GM23338 (cell line): ENCODE measurements around the gene MYT1. TPM values are rescaled to one million over a fixed set of nuclear protein-coding genes. Genes with fewer than 3 reads are reported as not detected.

Experiments
- ATAC-seq: fragments of 200-7000 bp; cut with Tn5 transposase; 3 replicates; pipeline ENCODE4 v1.9.1; 2020
- DNase-seq: peaks from one replicate; pipeline ENCODE4 v3.0.0-alpha.2; 2015; ENCODE audit warnings: low spot score
- H2AFZ ChIP-seq: fragments of 200-600 bp; sonication (generic); 2 replicates; pipeline ENCODE4 v1.8.0; 2016; ENCODE audit warnings: antibody characterized with exemption, mild to moderate bottlenecking, moderate library complexity
- H3F3A ChIP-seq: fragments of 200-600 bp; sonication (generic); replicated peaks from 2 replicates; pipeline ENCODE4 v1.8.0; 2017; ENCODE audit warnings: antibody characterized with exemption, mixed run types, low read depth
- H3K27ac ChIP-seq: fragments of 200-600 bp; sonication (generic); 2 replicates; pipeline ENCODE4 v1.6.1; 2016; ENCODE audit warnings: low read depth
- H3K27me3 ChIP-seq: fragments of 200-600 bp; sonication (generic); 2 replicates; pipeline ENCODE4 v1.8.0; 2016; ENCODE audit warnings: mild to moderate bottlenecking, mixed run types, moderate library complexity; ENCODE audit not compliant: insufficient read depth
- H3K36me3 ChIP-seq: fragments of 200-600 bp; sonication (generic); 2 replicates; pipeline ENCODE4 v1.8.0; 2016; ENCODE audit warnings: mild to moderate bottlenecking; ENCODE audit not compliant: insufficient read depth
- H3K4me1 ChIP-seq: fragments of 200-600 bp; sonication (generic); 2 replicates; pipeline ENCODE4 v1.8.0; 2016; ENCODE audit warnings: mild to moderate bottlenecking, moderate library complexity; ENCODE audit not compliant: insufficient read depth
- H3K4me2 ChIP-seq: fragments of 200-600 bp; sonication (generic); 2 replicates; pipeline ENCODE4 v1.7.1; 2017; ENCODE audit warnings: mixed run types
- H3K4me3 ChIP-seq: fragments of 200-600 bp; sonication (generic); 2 replicates; pipeline ENCODE4 v1.6.1; 2016; ENCODE audit warnings: mixed run types
- H3K79me2 ChIP-seq: fragments of 200-600 bp; sonication (generic); replicated peaks from 2 replicates; pipeline ENCODE4 v1.8.0; 2017; ENCODE audit warnings: mild to moderate bottlenecking; ENCODE audit not compliant: insufficient read depth
- H3K9me2 ChIP-seq: fragments of 200-600 bp; sonication (generic); 2 replicates; pipeline ENCODE4 v1.8.0; 2017; ENCODE audit not compliant: insufficient read depth
- H4K20me1 ChIP-seq: fragments of 200-600 bp; sonication (generic); replicated peaks from 2 replicates; pipeline ENCODE4 v1.8.0; 2017; ENCODE audit warnings: mild to moderate bottlenecking; ENCODE audit not compliant: insufficient read depth
- H3K27ac Mint-ChIP-seq: 2 replicates; pipeline ENCODE4 v1.8.0; 2020; ENCODE audit warnings: inconsistent platforms, mild to moderate bottlenecking, moderate library complexity, mixed read lengths
- H3K27me3 Mint-ChIP-seq: 3 replicates; pipeline ENCODE4 v1.8.0; 2022; ENCODE audit warnings: low read depth, mild to moderate bottlenecking, moderate library complexity, mixed read lengths, inconsistent platforms; ENCODE audit not compliant: insufficient read depth, poor library complexity
- H3K36me3 Mint-ChIP-seq: 3 replicates; pipeline ENCODE4 v1.8.0; 2021; ENCODE audit warnings: low read depth, mild to moderate bottlenecking, inconsistent platforms, moderate library complexity, mixed read lengths
- H3K4me1 Mint-ChIP-seq: 3 replicates; pipeline ENCODE4 v1.8.0; 2020; ENCODE audit warnings: mild to moderate bottlenecking, inconsistent platforms, mixed read lengths
- H3K4me3 Mint-ChIP-seq: 3 replicates; pipeline ENCODE4 v1.8.0; 2021; ENCODE audit warnings: moderate library complexity, mild to moderate bottlenecking, inconsistent platforms, mixed read lengths
- H3K9me3 Mint-ChIP-seq: 3 replicates; pipeline ENCODE4 v1.8.0; 2020; ENCODE audit warnings: moderate library complexity, mild to moderate bottlenecking, inconsistent platforms, mixed read lengths
- CREB1 ChIP-seq: fragments of 250-450 bp; sonication (Bioruptor Pico); IDR thresholded peaks from 2 replicates; pipeline ENCODE4 v1.5.0; 2020; ENCODE audit warnings: low read depth, mild to moderate bottlenecking, moderate library complexity
- ETS1 ChIP-seq: IDR thresholded peaks from 2 replicates; pipeline ENCODE4 v1.6.1; 2016; ENCODE audit warnings: antibody characterized with exemption
- EZH2 ChIP-seq: fragments of 200-600 bp; sonication (generic); IDR thresholded peaks from one replicate; pipeline ENCODE4 v1.8.0; 2017; ENCODE audit warnings: antibody characterized with exemption, mild to moderate bottlenecking, low read depth; ENCODE audit not compliant: unreplicated experiment
- JUNB ChIP-seq: IDR thresholded peaks from one replicate; pipeline ENCODE4 v1.6.1; 2016; ENCODE audit warnings: antibody characterized with exemption; ENCODE audit not compliant: unreplicated experiment
- NANOG ChIP-seq: IDR thresholded peaks from 2 replicates; pipeline ENCODE4 v1.6.1; 2016; ENCODE audit warnings: antibody characterized with exemption, borderline replicate concordance
- STAT1 ChIP-seq: IDR thresholded peaks from one replicate; pipeline ENCODE4 v1.6.1; 2016; ENCODE audit warnings: antibody characterized with exemption; ENCODE audit not compliant: unreplicated experiment
- ZNF462 ChIP-seq: fragments of 250-450 bp; sonication (Bioruptor Pico); IDR thresholded peaks from 2 replicates; pipeline ENCODE4 v1.5.0; 2020; ENCODE audit warnings: mild to moderate bottlenecking, moderate library complexity
- polyA plus RNA-seq: library from polyadenylated mRNA; unstranded; fragments of >200 nt; fragmentation: Nextera tagmentation; extraction: Ambion mirVana; gene quantifications from 2 replicates; pipeline ENCODE4 v1.2.1, GENCODE V29; 2016
- total RNA-seq: library from RNA; depleted of rRNA; stranded (reverse); fragments of >200 nt; shearing (Covaris generic); gene quantifications from 2 replicates; pipeline ENCODE4 v1.2.3, GENCODE V29; 2014
- TF ChIP-seq, protein P1 (sequence below): IDR thresholded peaks from one replicate; pipeline ENCODE4 v1.6.1; 2018; ENCODE audit warnings: antibody characterized with exemption; ENCODE audit not compliant: unreplicated experiment

Gene MYT1
- total and polyA plus RNA-seq, 2 experiments from 2014 or later = 0.83 to 1.6 TPM

DNA sequence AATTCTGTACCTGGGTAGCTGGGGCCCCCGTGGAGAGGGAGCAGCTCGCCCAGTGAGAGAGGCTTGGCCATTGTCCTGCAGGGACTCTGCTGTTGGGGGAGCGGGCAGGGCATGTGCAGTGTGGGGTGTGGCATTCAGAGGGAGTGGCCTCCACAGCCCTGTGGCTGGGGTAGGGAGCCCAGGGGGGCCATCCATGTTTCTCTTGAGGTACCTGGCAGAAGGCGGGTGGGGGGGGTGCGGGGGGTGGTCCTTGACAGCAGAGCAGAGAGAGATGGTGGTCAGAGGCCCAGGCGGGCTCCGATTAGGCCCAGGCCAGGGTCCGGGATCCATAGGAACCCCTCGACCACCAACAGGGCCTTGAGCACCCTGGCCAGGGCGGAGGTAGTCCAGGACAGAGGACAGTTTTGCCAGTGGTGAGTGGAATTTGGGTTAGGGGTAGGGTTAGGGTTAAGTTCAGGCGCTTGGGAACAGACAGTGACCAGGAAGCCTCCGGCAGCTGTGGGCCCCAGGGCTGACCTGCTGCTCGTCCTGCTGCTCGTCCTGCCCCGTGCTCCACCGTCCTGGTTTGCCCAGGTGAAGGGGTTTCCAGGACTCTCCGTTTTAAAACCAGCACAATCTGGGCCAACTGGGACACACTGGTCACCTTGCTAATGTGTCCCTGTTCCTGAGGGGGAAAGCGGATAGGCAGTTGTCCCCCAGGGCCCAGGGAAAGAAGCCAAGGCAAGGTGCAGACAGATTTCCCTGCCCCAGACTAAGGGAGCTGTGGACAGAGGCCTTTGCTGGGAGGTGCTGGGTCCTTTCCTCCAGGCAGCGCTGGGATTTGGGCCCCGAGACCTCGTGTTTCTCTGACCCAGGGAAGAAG is 24.8 kb upstream of the MYT1 start:
- Histone ChIP-seq H3K9me2 (no peaks in the 10 kb centered on the region), H3K79me2 (no peaks in the 10 kb centered on the region), H2AFZ (no peak overlapping the region), H3F3A (0 out of 2 replicates have a peak, but pooled peaks cover 3% of the 10 kb centered on the region), H3K4me3 (no peak overlapping the region), H4K20me1 (no peaks in the 10 kb centered on the region), H3K27me3 (no peaks in the 10 kb centered on the region), H3K4me1 (peaks cover 3% of the 10 kb centered on the region; the same call in 1 of the 2 replicates), H3K4me2 (no peak overlapping the region), H3K36me3 (no peaks in the 10 kb centered on the region), H3K27ac (no peak overlapping the region; the same call in 1 of the 2 replicates)
- H3K9me3 Mint-ChIP-seq = peaks cover 10% of the 10 kb centered on the region
- no peak overlapping the region for H3K27ac Mint-ChIP-seq
- no peaks in the 10 kb centered on the region for H3K36me3 Mint-ChIP-seq
- TF ChIP-seq EZH2 = no peak
- TF ChIP-seq, protein P1, sequence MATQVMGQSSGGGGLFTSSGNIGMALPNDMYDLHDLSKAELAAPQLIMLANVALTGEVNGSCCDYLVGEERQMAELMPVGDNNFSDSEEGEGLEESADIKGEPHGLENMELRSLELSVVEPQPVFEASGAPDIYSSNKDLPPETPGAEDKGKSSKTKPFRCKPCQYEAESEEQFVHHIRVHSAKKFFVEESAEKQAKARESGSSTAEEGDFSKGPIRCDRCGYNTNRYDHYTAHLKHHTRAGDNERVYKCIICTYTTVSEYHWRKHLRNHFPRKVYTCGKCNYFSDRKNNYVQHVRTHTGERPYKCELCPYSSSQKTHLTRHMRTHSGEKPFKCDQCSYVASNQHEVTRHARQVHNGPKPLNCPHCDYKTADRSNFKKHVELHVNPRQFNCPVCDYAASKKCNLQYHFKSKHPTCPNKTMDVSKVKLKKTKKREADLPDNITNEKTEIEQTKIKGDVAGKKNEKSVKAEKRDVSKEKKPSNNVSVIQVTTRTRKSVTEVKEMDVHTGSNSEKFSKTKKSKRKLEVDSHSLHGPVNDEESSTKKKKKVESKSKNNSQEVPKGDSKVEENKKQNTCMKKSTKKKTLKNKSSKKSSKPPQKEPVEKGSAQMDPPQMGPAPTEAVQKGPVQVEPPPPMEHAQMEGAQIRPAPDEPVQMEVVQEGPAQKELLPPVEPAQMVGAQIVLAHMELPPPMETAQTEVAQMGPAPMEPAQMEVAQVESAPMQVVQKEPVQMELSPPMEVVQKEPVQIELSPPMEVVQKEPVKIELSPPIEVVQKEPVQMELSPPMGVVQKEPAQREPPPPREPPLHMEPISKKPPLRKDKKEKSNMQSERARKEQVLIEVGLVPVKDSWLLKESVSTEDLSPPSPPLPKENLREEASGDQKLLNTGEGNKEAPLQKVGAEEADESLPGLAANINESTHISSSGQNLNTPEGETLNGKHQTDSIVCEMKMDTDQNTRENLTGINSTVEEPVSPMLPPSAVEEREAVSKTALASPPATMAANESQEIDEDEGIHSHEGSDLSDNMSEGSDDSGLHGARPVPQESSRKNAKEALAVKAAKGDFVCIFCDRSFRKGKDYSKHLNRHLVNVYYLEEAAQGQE = no peak
- TF ChIP-seq ETS1 = no peak
- TF ChIP-seq JUNB = no peak
- no peak for TF ChIP-seq NANOG
- no peak for TF ChIP-seq ZNF462
- TF ChIP-seq STAT1 = no peak
- TF ChIP-seq CREB1 = no peak
- peaks cover 16% of the 10 kb centered on the region for H3K27me3 Mint-ChIP-seq
- peak; percentile 58 for ATAC-seq
- no peak for DNase-seq
- H3K4me1 Mint-ChIP-seq = peaks cover 23% of the 10 kb centered on the region
- H3K4me3 Mint-ChIP-seq = no peak overlapping the region
